CD14-positive monocyte (primary cell): ENCODE data around the gene HMG20B. TPM values are rescaled to one million over a fixed set of nuclear protein-coding genes. Genes with fewer than 3 reads are reported as not detected.

ENCODE experiments used
- DNase-seq, 3 donors: peaks; one replicate each; pipeline ENCODE4 v3.0.0-alpha.2; 2011 to 2022
- H2AFZ ChIP-seq: 2 replicates; pipeline ENCODE4 v1.6.0; 2012; ENCODE audit warnings: mild to moderate bottlenecking, low read depth, low read length, inconsistent platforms; ENCODE audit not compliant: insufficient read depth, poor library complexity, severe bottlenecking
- H3K27ac ChIP-seq, 2 donors: 1 replicate in 1 of 2; 2 replicates in 1 of 2; pipeline ENCODE4 v1.5.1; 2012 to 2013; ENCODE audit warnings: low read length in 2 of 2, control low read depth in 1 of 2, inconsistent platforms in 1 of 2, low read depth in 1 of 2, mild to moderate bottlenecking in 1 of 2
- H3K27me3 ChIP-seq, 2 donors: one replicate each; pipeline versions ENCODE4 v1.6.0 to v1.6.1; 2011 to 2013; ENCODE audit warnings: low read length in 2 of 2; ENCODE audit not compliant: control insufficient read depth in 2 of 2, insufficient read depth in 2 of 2
- H3K36me3 ChIP-seq, 2 donors: replicated peaks in 1 of 2; 1 replicate in 1 of 2; 2 replicates in 1 of 2; pipeline versions ENCODE4 v1.5.1 to v1.6.1; 2012 to 2013; ENCODE audit warnings: low read length in 2 of 2, control low read depth in 1 of 2, inconsistent platforms in 1 of 2, mild to moderate bottlenecking in 1 of 2; ENCODE audit not compliant: insufficient read depth in 2 of 2, control insufficient read depth in 1 of 2
- H3K4me1 ChIP-seq, 2 donors: 1 replicate in 1 of 2; 2 replicates in 1 of 2; pipeline versions ENCODE4 v1.5.1 to v1.6.1; 2012 to 2013; ENCODE audit warnings: low read length in 2 of 2, control low read depth in 1 of 2, inconsistent platforms in 1 of 2, mild to moderate bottlenecking in 1 of 2, moderate library complexity in 1 of 2; ENCODE audit not compliant: insufficient read depth in 2 of 2, control insufficient read depth in 1 of 2
- H3K4me2 ChIP-seq: replicated peaks from 2 replicates; pipeline ENCODE3; 2012; ENCODE audit warnings: low read length, moderate library complexity, mild to moderate bottlenecking; ENCODE audit not compliant: poor library complexity, severe bottlenecking; ENCODE audit errors: extremely low read depth
- H3K4me3 ChIP-seq, 3 experiments: fragments of 200-600 bp in 1 of 3; sonication (generic) in 1 of 3; replicated peaks in 1 of 3; 1 replicate in 2 of 3; 2 replicates in 1 of 3; pipeline ENCODE4 v1.5.1; 2011 to 2013; ENCODE audit warnings: low read length in 3 of 3, mild to moderate bottlenecking in 3 of 3, control low read depth in 2 of 3, low read depth in 2 of 3, inconsistent platforms in 1 of 3, moderate library complexity in 1 of 3
- H3K79me2 ChIP-seq: 2 replicates; pipeline ENCODE4 v1.6.0; 2012; ENCODE audit warnings: mild to moderate bottlenecking, control low read depth, inconsistent platforms, low read length, moderate library complexity; ENCODE audit not compliant: insufficient read depth
- H3K9ac ChIP-seq: 2 replicates; pipeline ENCODE4 v1.6.0; 2017; ENCODE audit warnings: low read length, mild to moderate bottlenecking; ENCODE audit not compliant: insufficient read depth, poor library complexity, severe bottlenecking
- H3K9me3 ChIP-seq, 2 donors: replicated peaks in 1 of 2; 1 replicate in 1 of 2; 2 replicates in 1 of 2; pipeline versions ENCODE4 v1.5.1 to v1.6.1; 2012 to 2013; ENCODE audit warnings: low read length in 2 of 2, control low read depth in 1 of 2; ENCODE audit not compliant: control insufficient read depth in 1 of 2, insufficient read depth in 1 of 2
- H4K20me1 ChIP-seq: 2 replicates; pipeline ENCODE4 v1.6.0; 2012; ENCODE audit warnings: mild to moderate bottlenecking, low read length, control low read depth, moderate library complexity; ENCODE audit not compliant: insufficient read depth
- H3K27ac Mint-ChIP-seq, 7 donors: one replicate each; pipeline ENCODE4 v1.8.0; 2020; ENCODE audit warnings: mild to moderate bottlenecking in 7 of 7, mixed read lengths in 7 of 7, moderate library complexity in 6 of 7, inconsistent platforms in 2 of 7
- H3K27me3 Mint-ChIP-seq, 3 donors: one replicate each; pipeline ENCODE4 v1.8.0; 2021 to 2022; ENCODE audit warnings: low read depth in 3 of 3, mild to moderate bottlenecking in 3 of 3, mixed read lengths in 3 of 3, moderate library complexity in 3 of 3, inconsistent platforms in 1 of 3
- H3K36me3 Mint-ChIP-seq, 2 donors: one replicate each; pipeline ENCODE4 v1.8.0; 2020; ENCODE audit warnings: mixed read lengths in 2 of 2, inconsistent platforms in 1 of 2, mild to moderate bottlenecking in 1 of 2
- H3K4me1 Mint-ChIP-seq: one replicate; pipeline ENCODE4 v1.8.0; 2020; ENCODE audit warnings: mild to moderate bottlenecking, mixed read lengths
- H3K4me3 Mint-ChIP-seq, 2 donors: one replicate each; pipeline ENCODE4 v1.8.0; 2020; ENCODE audit warnings: mild to moderate bottlenecking in 2 of 2, mixed read lengths in 2 of 2, moderate library complexity in 1 of 2
- H3K9me3 Mint-ChIP-seq, 7 donors: one replicate each; pipeline ENCODE4 v1.8.0; 2020 to 2022; ENCODE audit warnings: mixed read lengths in 7 of 7, mild to moderate bottlenecking in 6 of 7, moderate library complexity in 6 of 7, inconsistent platforms in 2 of 7
- WGBS: methylation state at CpG from one replicate; pipeline ENCODE4 v1.1.5; 2013; ENCODE audit warnings: missing lambda C conversion rate; ENCODE audit not compliant: insufficient coverage; 5-methylcytosine and 5-hydroxymethylcytosine counted together
- intact Hi-C, 2 donors: fragments of 100-400 bp; cut with micrococcal nuclease; formaldehyde crosslinking; loops; one replicate each; pipeline versions ENCODE4 v1.15.0 to v1.15.1; 2023
- polyA plus RNA-seq, 3 donors: library from polyadenylated mRNA; depleted of rRNA in 1 of 3; unstranded in 2 of 3; stranded (reverse) in 1 of 3; fragments of 300-500 nt in 2 of 3; fragments of >200 nt in 1 of 3; fragmentation: Illumina TruSeq in 2 of 3; gene quantifications; 1 replicate in 2 of 3; 2 replicates in 1 of 3; pipeline ENCODE4 v1.2.3, GENCODE V29; 2012 to 2021
- TF ChIP-seq, protein P1 (sequence below): fragments of 200-600 bp; IDR thresholded peaks from one replicate; pipeline ENCODE4 v1.8.0; 2022; ENCODE audit warnings: antibody characterized with exemption, mild to moderate bottlenecking

The HMG20B gene
- polyA plus RNA-seq, 3 donors: 52.4 to 58.8 (median 56.5) TPM

- Histone ChIP-seq H3K27ac (no peak overlapping the region), H3K9ac (no peak overlapping the region), H3K4me2 (no peak overlapping the region), H3K36me3 (peaks cover 41 to 55% of the 10 kb centered on the region in 2 donors), H3K9me3 (no peaks in the 10 kb centered on the region), H2AFZ (no peak overlapping the region), H3K4me3 (no peak overlapping the region), H4K20me1 (peaks cover 12% of the 10 kb centered on the region), H3K27me3 (no peaks in the 10 kb centered on the region), H3K79me2 (peaks cover 2% of the 10 kb centered on the region), H3K4me1 (peaks cover 0 to 5% of the 10 kb centered on the region in 2 donors)
- WGBS: 93% methylated on average over 31 of the region's 31 CpGs
- Mint-ChIP-seq H3K4me3 (no peak overlapping the region), H3K27me3 (no peaks in the 10 kb centered on the region), H3K27ac (no peak overlapping the region), H3K9me3 (no peaks in the 10 kb centered on the region), H3K4me1 (peaks cover 9% of the 10 kb centered on the region), H3K36me3 (peaks cover 33 to 73% of the 10 kb centered on the region in 2 donors)
- TF ChIP-seq, protein P1, sequence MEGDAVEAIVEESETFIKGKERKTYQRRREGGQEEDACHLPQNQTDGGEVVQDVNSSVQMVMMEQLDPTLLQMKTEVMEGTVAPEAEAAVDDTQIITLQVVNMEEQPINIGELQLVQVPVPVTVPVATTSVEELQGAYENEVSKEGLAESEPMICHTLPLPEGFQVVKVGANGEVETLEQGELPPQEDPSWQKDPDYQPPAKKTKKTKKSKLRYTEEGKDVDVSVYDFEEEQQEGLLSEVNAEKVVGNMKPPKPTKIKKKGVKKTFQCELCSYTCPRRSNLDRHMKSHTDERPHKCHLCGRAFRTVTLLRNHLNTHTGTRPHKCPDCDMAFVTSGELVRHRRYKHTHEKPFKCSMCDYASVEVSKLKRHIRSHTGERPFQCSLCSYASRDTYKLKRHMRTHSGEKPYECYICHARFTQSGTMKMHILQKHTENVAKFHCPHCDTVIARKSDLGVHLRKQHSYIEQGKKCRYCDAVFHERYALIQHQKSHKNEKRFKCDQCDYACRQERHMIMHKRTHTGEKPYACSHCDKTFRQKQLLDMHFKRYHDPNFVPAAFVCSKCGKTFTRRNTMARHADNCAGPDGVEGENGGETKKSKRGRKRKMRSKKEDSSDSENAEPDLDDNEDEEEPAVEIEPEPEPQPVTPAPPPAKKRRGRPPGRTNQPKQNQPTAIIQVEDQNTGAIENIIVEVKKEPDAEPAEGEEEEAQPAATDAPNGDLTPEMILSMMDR: peak; percentile 50
- DNase-seq: no peak
- intact Hi-C loops: loop anchor here in 1 of 2 donors (5.0 kb wide), 1 partner anchor 72 kb away; no protein-coding TSS in a partner anchor
Observed at GRCh38 chr19:3618811-3619630, 46.3 kb downstream of the HMG20B start.

GRCh38 chr19:3619631-3620012 lies 46.9 kb downstream of the HMG20B start:
- Histone ChIP-seq H3K36me3 (peaks cover 39 to 52% of the 10 kb centered on the region in 2 donors), H2AFZ (no peak overlapping the region), H3K27me3 (no peaks in the 10 kb centered on the region), H4K20me1 (peaks cover 18% of the 10 kb centered on the region), H3K4me3 (no peak overlapping the region), H3K79me2 (peaks cover 8% of the 10 kb centered on the region), H3K9ac (no peak overlapping the region), H3K27ac (no peak overlapping the region), H3K4me1 (peaks cover 0 to 8% of the 10 kb centered on the region in 2 donors), H3K9me3 (no peaks in the 10 kb centered on the region), H3K4me2 (no peak overlapping the region)
- no peak overlapping the region for H3K4me3 Mint-ChIP-seq
- H3K27me3 Mint-ChIP-seq: no peaks in the 10 kb centered on the region
- TF ChIP-seq, protein P1: no peak
- H3K9me3 Mint-ChIP-seq: no peaks in the 10 kb centered on the region
- H3K36me3 Mint-ChIP-seq: peaks cover 34 to 70% of the 10 kb centered on the region in 2 donors
- H3K4me1 Mint-ChIP-seq: peaks cover 15% of the 10 kb centered on the region
- no peak overlapping the region for H3K27ac Mint-ChIP-seq
- WGBS: 88% methylated on average over 13 of the region's 17 CpGs
- intact Hi-C loops: loop anchor here in 1 of 2 donors (5.0 kb wide), 1 partner anchor 72 kb away; no protein-coding TSS in a partner anchor
- no peak for DNase-seq
